Limb (tissue), 2 donors: ENCODE data around the gene KIF25.
A peak's percentile ranks its signal among the peaks of the same experiment; 100 is the strongest.

Source experiments
- DNase-seq, 2 donors: peaks; one replicate each; pipeline ENCODE4 v3.0.0-alpha.2; 2016; ENCODE audit errors: extremely low spot score in 2 of 2

KIF25 gene

GRCh38 chr6:168049706-168050224 lies 52.3 kb downstream of the KIF25 start:
- DNase-seq, result no peak

- no peak for DNase-seq
These were observed 52.9 kb downstream of the KIF25 start for GRCh38 chr6:168050225-168050880.

- no peak for DNase-seq
These were observed 53.6 kb downstream of the KIF25 start for GRCh38 chr6:168050881-168051586.

GRCh38 chr6:168051648-168052047 lies 54.2 kb downstream of the KIF25 start:
- DNase-seq, result no peak

GRCh38 chr6:168052291-168052891 lies 54.9 kb downstream of the KIF25 start:
- DNase-seq, result no peak

- DNase-seq, result no peak
These were observed 55.9 kb downstream of the KIF25 start for GRCh38 chr6:168053086-168053956.

GRCh38 chr6:168053957-168054471 lies 56.5 kb downstream of the KIF25 start:
- no peak for DNase-seq

GRCh38 chr6:168054765-168055560 lies 57.5 kb downstream of the KIF25 start:
- DNase-seq, result no peak

GRCh38 chr6:168055696-168056489 lies 58.4 kb downstream of the KIF25 start:
- no peak for DNase-seq

GRCh38 chr6:168056892-168057527 lies 59.5 kb downstream of the KIF25 start:
- DNase-seq, result no peak

- DNase-seq, result no peak
These were observed 60.4 kb downstream of the KIF25 start for GRCh38 chr6:168057836-168058235.

- no peak for DNase-seq
These were observed 61.5 kb downstream of the KIF25 start for GRCh38 chr6:168058691-168059551.

GRCh38 chr6:168060521-168060931 lies 63.1 kb downstream of the KIF25 start:
- DNase-seq, result peak; percentile 26 to 58

GRCh38 chr6:168061269-168062210 lies 64.1 kb downstream of the KIF25 start:
- no peak for DNase-seq

- no peak for DNase-seq
These were observed 65.1 kb downstream of the KIF25 start for GRCh38 chr6:168062346-168063289.

- no peak for DNase-seq
These were observed 66.0 kb downstream of the KIF25 start for GRCh38 chr6:168063431-168063830.
